ENCODE results near the gene NUMBL.

NUMBL gene

GRCh38 chr19:40691421-40692211, 1.2 kb upstream of the NUMBL start:
- no peak for FAIRE-seq
- DNase-seq (ENCODE audit: low spot score) = no peak

DNA sequence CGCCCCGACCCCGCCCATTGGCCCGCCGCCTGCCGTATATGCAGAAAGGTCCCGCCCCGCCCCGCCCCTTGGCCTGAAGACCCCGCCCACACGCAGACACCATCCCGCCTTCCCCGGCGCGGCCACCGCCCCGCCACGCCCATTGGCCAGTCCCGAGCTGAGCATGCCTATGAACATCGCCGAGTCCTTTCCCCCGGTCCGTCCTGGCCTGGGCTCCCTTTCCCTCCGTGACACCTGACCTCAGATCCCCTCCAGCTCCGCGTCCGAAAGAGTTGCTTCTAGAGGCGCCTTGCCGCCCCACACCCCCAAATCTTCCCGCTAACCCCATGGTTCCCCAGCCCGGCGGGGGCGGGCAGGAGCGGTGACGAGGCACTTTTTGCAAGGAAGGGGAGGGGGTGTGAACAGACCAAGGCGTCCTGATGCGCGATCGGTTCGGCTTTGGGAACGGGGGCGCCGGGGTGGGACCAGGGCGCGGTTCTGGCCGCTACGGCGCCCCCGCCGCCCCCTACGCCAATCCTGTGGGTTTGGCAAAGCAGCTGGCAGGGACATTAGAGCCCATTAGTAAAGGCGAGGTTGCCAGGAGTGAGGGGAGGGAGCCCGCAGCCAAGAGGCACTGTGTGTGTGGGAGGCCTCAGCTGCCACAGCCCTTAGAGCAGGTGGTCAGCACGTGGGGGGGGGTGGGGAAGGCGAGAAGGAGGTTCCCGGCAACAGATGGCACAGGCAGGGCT, 406 bp upstream of the NUMBL start:
- FAIRE-seq (peak; percentile 96), DNase-seq (ENCODE audit: low spot score) (peak; percentile 97)

GRCh38 chr19:40689339-40690049, 957 bp downstream of the NUMBL start:
- FAIRE-seq (peak; percentile 88), DNase-seq (ENCODE audit: low spot score) (peak; percentile 49)

GRCh38 chr19:40688987-40689338, 1.5 kb downstream of the NUMBL start:
- FAIRE-seq (peak; percentile 85), DNase-seq (ENCODE audit: low spot score) (no peak)

GRCh38 chr19:40688309-40688708, 2.1 kb downstream of the NUMBL start:
- no peak for FAIRE-seq
- no peak for DNase-seq (ENCODE audit: low spot score)

- FAIRE-seq (no peak), DNase-seq (ENCODE audit: low spot score) (no peak)
Observed at GRCh38 chr19:40687525-40688016, 2.9 kb downstream of the NUMBL start.

DNA sequence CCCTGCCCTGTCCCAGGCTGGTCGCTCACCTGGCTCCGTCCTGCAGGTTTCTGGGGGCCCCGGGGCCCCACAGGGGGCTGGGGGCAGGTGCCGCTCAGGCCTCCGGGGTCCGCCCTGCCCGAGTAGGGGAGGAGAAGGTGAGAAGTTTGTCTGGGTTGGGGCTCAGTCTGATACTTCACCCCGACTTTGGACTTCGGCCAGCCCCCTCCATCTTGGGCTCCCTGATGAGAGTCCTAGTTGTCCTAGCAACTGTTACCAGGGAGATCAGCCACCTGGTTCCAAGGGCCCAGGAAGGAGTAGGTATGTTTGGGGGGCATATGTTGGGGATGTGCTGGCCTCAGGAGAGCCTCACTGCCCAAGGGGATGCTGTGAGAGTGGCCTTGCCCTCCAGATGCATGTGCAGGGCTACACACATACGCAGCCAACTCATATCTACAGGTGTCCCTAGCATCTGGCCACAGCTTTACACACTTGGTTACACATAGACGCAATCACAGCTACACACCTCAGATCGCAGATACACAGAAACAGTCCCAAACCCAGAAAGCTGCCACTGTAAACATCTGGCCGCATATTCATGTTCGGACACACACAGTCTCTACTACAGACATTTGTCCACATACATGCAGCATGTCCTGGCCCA, 3.4 kb downstream of the NUMBL start:
- FAIRE-seq = no peak
- DNase-seq (ENCODE audit: low spot score) = no peak

DNA sequence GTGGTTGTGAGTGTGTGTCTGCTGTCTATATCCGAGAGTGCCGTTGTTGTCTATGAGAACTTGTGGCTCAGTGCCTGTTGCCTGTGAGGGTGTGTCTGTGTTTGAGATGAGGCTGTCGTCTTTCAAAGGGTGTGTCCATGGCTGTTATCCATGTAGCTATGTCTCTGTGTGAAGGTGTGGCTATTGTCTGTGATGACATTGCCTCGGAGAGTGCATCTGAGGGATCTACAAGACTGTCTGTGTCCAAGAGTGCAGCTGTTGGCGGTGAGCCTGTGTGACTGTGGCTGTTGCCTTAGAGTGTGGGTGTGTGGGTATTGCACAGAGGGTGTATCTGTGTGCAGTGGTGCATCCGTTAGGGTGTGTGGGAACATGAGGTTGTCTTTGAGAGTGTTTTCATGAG, 4.9 kb downstream of the NUMBL start:
- no peak for FAIRE-seq
- DNase-seq (ENCODE audit: low spot score) = no peak

GRCh38 chr19:40685016-40685526, 5.4 kb downstream of the NUMBL start:
- FAIRE-seq (no peak), DNase-seq (ENCODE audit: low spot score) (no peak)

GRCh38 chr19:40684280-40684679, 6.2 kb downstream of the NUMBL start:
- FAIRE-seq (no peak), DNase-seq (ENCODE audit: low spot score) (no peak)

DNA sequence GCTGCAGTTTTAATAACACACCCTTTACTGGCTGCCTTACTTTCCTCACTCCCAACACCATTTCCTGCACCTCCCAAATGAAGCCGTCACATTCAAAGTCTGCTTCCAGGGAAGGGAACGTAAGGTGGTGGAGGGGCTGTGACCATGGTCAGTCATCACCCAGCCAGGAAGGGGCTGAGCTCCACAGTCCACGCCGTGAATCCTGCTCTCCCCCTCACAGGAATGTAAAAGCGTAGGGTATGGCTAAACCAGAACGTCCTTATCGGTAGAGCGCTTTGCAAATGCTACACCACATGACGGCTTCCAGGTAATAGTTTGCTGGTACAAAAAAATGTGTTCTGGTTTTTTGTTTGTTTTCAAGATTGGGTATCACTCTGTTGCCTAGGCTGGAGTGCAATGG, 7.0 kb downstream of the NUMBL start:
- DNase-seq (ENCODE audit: low spot score) (no peak), FAIRE-seq (no peak)

- FAIRE-seq (no peak), DNase-seq (ENCODE audit: low spot score) (no peak)
Observed at GRCh38 chr19:40682431-40682964, 8.0 kb downstream of the NUMBL start.

DNA sequence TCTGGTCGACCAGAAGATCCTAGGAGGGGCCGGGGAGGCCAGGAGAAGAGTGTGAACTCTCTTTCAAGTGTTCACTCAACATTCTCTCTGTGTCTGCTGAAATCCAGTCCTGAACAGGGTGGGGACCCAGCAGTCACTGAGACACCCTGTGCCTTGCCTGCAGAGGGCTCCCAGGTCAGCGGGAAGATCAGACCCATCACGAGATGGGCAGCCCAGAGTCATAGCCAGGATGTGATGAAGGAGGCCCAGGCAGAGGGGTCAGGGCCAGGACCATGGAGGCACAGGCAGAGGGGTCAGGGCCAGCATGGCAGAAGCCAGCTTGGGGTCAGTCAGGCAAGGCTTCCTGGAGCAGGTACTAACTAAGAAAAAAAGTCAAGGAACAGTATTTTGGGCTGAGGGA, 9.4 kb downstream of the NUMBL start:
- no peak for DNase-seq (ENCODE audit: low spot score)
- FAIRE-seq = no peak

GRCh38 chr19:40677156-40677555, 13.3 kb downstream of the NUMBL start:
- DNase-seq (ENCODE audit: low spot score) (no peak), FAIRE-seq (no peak)

DNA sequence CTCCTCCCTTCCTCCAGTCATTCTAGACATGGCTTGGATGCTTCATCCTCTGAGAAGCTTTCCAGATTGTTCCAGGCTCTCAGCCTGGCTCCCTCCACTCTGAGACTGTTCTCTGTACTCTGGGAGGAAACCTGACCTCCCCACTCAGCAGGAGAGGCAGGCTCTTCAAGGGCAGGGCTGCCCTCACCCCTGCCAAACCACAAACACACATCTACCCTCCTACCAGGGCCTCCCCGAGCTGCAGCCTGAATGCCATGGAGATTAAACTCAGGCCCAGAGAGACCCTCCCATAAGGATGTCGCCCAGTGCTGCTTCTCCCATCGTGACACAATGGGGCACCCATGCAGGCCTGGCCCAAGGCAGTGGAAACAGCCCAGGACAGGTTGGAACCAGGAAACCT, 16.2 kb downstream of the NUMBL start:
- FAIRE-seq (no peak), DNase-seq (ENCODE audit: low spot score) (no peak)

DNA sequence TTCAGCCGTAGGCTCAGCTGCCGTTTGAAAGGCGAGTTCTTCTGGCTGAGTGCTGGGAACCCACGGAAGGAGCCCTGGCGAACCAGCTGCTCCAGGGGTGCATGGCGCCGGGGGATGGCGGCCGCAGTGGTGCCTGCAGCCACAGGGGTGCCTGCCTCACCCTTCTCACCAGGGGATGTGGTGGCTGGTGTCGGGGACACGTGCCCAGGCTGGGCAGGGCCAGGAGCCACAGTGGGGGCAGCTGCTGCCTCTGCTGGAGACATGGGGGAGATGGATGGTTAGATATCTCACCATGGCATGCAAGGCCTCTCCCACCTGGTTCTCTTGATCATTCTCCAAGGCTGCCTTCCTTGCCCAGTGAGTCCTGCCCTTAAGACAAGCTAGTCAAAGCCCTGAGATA, 17.1 kb downstream of the NUMBL start:
- FAIRE-seq (no peak), DNase-seq (ENCODE audit: low spot score) (no peak)

GRCh38 chr19:40672573-40673299, 17.7 kb downstream of the NUMBL start:
- FAIRE-seq = peak; percentile 73
- no peak for DNase-seq (ENCODE audit: low spot score)

DNA sequence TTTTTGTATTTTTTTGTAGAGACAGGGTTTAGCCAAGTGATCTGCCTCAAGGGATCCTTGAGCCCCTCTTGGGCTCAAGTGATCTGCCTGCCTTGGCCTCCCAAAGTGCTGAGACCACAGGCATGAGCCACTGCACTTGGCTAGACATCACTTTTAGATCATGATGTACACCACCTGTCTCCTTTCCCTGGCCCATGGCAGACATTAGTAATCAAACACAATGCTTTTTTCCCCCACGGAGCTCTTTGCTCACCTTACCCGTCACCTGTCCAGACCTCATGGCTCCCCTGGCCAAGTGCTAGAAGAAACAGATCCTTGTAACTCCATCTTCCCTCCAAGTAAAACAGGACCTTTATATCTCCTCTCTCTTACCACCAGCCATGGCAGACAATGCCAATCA, 18.4 kb downstream of the NUMBL start:
- FAIRE-seq (no peak), DNase-seq (ENCODE audit: low spot score) (no peak)

DNA sequence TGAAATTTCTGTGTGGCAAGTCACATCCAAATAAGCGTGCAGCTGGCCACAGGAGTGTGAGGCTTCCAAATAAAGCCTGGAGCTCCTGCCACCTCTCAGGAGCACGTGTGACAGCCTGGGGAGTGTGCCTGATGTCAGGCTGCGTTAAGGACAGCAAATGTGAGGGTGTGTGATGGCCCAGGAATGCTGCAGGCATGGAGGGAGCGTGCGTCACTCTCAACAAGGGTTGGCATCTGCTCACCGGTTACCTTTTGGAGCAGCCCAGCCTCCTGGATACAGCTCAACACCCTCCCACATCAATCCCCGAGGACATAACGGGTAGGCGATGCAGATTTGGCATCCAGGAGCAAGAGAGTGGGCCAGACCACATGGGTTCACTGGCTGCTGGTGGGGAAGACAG, 19.0 kb downstream of the NUMBL start:
- no peak for DNase-seq (ENCODE audit: low spot score)
- FAIRE-seq = no peak

GRCh38 chr19:40668991-40669614, 21.3 kb downstream of the NUMBL start:
- FAIRE-seq (no peak), DNase-seq (ENCODE audit: low spot score) (no peak)

All from urothelium cell line (cell line).